Suppressor macrophage treated with lipopolysaccharide for 4 hours (primary cell): ENCODE measurements around the gene FIBCD1.

ENCODE experiments used
- DNase-seq: peaks from one replicate; pipeline ENCODE4 v3.0.0-alpha.2; 2020

The FIBCD1 gene

DNA sequence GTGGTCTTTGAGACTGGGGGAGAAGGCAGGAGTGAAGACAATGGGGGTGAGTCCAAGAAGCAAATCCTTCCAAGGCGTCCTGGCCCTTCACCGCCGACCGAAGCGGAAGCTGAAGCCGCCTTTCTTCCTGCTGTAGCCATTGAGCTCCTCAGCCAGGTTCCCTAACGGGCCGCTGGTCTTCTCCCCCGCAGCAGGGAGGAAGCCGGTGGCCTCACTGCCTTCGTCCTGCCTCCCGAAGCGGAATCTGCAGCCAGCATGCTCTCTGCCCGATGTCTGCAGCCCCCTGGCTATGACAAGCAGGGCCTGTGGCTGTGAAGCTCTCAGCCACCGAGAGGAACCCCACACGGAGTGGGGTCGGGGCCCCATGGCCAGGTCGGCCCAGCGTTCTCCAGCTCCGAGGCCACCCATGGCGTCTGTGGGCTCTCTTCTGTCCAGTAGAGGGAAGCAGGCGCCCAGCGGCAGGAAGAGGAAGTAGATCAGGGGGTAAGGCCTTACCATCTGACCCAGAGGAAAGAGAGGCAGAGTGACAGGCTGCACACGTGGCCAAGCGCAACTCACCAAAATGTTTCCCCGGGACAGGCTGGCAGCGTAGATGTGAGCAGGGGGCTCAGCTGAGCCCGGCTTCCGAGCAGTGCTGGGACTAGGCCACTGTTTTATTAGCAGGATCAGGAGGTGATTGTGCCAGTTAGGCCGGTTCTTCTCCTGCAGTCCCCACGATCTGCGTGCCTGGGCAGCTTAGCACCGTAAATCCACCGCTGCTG lies 45.5 kb downstream of the FIBCD1 start:
- peak; percentile 89 for DNase-seq

DNA sequence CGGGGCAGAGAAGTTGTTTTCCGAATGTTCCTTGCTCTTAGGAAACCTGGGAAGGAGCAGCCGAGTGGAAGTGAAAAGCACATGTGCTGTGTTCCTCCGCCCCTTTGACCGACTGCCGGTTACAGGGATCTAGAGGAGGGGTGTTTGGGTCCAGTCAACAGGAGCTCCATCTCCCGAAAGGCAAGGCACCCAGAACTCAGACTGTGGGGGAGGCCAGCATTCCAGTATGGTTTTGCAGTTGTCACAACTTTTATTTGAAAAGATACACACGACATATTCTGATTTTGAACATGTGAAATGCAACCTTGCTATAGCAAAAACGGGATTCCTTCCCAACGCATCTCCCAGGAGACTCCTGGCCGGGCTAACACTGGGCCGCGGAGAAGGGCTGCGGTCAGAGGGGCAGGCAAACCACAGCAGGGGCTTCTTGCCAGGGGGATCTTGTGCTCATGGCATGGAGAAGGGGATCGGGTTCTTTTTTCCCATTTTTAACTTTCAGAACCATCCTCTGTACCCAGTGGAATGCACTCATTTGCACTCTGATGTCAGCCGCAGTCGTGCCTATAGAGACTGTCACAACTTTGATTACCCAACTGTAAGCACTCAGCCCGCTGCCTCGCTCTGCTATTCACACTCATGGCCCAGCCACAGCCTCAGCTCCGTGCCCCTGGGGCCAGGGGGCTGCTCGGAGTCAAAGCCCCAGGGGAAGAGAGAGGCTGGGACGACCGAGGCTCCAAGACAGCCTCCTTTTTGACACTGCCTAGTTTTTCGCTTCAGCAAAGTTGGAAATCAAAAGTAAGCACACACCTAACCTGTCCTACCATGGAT lies 46.4 kb downstream of the FIBCD1 start:
- no peak for DNase-seq

- no peak for DNase-seq
These were observed 47.2 kb downstream of the FIBCD1 start for GRCh38 chr9:130891688-130892476.

GRCh38 chr9:130890870-130891687 lies 48.0 kb downstream of the FIBCD1 start:
- DNase-seq, result no peak

DNA sequence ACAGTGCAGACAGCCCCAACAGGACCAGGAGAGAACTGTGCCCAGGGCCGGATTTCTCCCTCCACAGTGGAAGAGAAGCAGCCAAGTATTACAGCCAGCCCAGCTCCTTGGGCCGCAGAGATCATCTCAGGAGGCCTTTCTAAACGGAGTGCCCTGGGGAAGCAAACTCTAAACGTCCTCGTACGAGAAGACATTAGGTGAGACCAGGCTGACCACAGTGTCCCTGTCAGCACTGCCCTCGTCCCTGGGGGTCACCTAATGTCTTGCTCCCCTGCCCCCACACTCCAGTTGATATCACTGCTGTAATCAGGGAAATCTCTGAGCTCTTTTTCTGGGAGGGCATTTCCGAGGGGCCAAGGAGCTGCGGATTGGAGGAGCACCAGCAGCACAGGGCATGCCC lies 48.9 kb downstream of the FIBCD1 start:
- no peak for DNase-seq

- no peak for DNase-seq
These were observed 50.7 kb downstream of the FIBCD1 start for GRCh38 chr9:130888146-130888885.

GRCh38 chr9:130887494-130888144 lies 51.4 kb downstream of the FIBCD1 start:
- DNase-seq, result no peak

GRCh38 chr9:130886981-130887380 lies 52.1 kb downstream of the FIBCD1 start:
- DNase-seq, result no peak

DNA sequence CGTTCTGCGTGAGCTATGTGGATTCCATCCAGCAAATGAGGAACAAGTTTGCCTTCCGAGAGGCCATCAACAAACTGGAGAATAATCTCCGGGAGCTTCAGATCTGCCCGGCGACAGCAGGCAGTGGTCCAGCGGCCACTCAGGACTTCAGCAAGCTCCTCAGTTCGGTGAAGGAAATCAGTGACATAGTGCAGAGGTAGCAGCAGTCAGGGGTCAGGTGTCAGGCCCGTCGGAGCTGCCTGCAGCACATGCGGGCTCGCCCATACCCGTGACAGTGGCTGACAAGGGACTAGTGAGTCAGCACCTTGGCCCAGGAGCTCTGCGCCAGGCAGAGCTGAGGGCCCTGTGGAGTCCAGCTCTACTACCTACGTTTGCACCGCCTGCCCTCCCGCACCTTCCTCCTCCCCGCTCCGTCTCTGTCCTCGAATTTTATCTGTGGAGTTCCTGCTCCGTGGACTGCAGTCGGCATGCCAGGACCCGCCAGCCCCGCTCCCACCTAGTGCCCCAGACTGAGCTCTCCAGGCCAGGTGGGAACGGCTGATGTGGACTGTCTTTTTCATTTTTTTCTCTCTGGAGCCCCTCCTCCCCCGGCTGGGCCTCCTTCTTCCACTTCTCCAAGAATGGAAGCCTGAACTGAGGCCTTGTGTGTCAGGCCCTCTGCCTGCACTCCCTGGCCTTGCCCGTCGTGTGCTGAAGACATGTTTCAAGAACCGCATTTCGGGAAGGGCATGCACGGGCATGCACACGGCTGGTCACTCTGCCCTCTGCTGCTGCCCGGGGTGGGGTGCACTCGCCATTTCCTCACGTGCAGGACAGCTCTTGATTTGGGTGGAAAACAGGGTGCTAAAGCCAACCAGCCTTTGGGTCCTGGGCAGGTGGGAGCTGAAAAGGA lies 53.3 kb downstream of the FIBCD1 start:
- no peak for DNase-seq

DNA sequence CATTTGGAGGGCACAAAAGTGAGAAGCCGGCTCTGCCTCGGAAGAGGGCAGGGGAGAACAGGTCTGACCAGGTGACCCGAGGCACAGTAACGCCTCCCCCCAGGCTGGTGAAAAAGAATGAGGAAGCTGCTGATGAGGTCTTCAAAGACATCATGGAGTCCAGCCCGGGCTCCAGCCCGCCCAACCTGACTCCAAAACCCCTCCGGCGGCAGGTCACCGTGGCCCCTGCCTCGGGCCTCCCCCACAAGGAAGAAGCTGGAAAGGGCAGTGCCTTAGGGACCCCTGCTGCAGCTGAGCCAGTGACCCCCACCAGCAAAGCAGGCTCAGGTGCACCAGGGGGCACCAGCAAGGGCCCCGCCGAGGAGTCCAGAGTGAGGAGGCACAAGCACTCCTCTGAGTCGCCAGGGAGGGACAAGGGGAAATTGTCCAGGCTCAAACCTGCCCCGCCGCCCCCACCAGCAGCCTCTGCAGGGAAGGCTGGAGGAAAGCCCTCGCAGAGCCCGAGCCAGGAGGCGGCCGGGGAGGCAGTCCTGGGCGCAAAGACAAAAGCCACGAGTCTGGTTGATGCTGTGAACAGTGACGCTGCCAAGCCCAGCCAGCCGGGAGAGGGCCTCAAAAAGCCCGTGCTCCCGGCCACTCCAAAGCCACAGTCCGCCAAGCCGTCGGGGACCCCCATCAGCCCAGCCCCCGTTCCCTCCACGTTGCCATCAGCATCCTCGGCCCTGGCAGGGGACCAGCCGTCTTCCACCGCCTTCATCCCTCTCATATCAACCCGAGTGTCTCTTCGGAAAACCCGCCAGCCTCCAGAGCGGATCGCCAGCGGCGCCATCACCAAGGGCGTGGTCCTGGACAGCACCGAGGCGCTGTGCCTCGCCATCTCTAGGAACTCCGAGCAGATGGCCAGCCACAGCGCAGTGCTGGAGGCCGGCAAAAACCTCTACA lies 54.2 kb downstream of the FIBCD1 start:
- DNase-seq, result no peak

- DNase-seq, result no peak
These were observed 54.9 kb downstream of the FIBCD1 start for GRCh38 chr9:130884111-130884531.

DNA sequence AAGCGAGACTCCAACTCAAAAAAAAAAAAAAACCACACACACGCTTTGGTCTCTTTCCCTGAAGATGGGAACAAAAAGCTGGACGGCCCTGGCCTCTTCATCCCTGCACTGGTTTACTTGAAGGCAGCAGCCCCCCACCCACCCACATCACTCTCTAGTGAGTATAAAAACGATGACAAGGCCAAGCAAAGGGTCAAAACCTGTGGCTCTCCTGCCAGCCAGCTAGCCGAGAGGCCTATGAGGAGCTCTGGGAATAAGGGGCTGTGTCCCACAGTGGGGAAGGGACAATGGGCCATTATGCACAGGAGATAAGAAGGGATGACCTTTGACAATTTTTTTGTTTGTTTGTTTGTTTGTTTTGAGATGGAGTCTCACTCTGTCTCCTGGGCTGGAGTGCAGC lies 55.6 kb downstream of the FIBCD1 start:
- DNase-seq, result no peak

DNA sequence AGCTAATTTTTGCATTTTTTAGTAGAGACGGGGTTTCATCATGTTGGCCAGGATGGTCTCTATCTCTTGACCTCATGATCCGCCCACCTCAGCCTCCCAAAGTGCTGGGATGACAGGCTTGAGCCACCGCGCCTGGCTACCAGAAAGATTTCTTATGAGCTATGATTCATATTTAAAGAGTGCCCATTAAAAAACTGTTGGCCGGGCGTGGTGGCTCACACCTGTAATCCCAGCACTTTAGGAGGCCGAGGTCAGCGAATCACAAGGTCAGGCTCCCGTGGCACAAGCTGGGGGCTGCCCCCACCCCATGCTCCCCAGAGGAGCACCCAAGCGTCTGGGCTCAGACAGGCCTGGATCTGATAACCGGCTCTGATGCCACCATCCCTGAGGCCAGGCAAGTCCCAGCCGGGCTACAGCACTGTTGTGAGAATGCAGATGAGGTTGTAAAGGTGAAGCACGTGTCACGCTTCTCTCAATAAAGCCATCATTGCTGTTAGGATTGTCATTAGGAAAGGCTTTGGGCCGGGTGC lies 56.3 kb downstream of the FIBCD1 start:
- no peak for DNase-seq

- DNase-seq, result no peak
These were observed 57.5 kb downstream of the FIBCD1 start for GRCh38 chr9:130881516-130881915.

DNA sequence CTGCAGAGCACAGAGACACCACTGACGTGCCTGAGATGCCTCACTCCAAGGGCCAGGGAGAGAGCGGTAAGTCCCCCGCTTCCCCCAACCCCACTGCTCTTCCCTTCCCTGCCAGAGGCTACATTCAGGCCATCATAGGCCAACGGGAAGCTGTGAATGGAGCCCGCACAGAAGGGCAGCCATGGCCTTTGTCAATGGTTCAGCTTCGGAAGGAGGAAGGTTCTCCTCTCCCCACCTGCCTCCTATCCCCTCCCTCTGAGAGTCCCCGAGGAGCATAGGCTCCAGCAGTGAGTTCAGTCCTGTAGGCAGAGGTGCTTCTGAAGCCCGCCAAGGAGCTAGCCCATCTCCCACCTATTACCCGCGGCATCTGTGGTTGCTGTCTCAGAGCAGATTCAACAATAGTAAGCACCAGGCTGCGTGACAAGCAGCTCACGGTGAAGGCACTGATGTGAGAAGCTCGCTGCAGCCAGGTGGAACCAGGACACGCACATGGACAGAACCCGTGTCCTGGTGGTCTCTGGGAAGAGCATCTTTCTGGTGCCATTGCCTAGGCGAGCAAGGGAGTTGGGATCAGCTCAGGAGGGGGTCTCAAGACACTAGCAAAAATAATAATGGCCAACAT lies 58.3 kb downstream of the FIBCD1 start:
- no peak for DNase-seq

DNA sequence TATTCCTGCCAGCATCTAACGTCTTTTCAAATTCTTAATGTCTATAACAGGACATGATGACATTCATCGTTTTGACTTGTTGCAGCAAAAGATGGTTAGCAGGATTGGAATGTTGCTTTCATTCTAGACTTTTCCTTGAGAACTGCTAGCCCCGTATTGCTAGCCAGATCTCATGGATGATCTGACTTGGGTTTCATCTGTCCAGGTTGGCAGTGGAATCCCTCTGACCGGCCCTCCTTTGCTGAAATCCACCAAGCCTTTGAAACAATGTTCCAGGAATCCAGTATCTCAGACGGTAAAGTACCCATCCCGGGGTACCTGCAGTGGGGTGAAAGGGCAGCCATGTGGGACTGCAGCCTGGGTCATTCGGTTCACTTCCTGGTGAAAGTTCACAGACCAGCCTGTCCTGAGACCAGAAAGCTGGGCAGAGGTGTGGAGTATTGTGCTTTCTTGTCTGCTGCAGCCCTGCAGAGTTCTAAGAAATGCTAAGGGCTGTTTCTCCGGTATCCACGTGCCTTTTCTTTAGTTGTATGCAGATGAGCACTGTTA lies 59.1 kb downstream of the FIBCD1 start:
- no peak for DNase-seq

- DNase-seq, result no peak
These were observed 60.8 kb downstream of the FIBCD1 start for GRCh38 chr9:130878295-130878694.

GRCh38 chr9:130877300-130877699 lies 61.7 kb downstream of the FIBCD1 start:
- DNase-seq, result no peak
